ENCODE data around the gene MAPK1.

DNA sequence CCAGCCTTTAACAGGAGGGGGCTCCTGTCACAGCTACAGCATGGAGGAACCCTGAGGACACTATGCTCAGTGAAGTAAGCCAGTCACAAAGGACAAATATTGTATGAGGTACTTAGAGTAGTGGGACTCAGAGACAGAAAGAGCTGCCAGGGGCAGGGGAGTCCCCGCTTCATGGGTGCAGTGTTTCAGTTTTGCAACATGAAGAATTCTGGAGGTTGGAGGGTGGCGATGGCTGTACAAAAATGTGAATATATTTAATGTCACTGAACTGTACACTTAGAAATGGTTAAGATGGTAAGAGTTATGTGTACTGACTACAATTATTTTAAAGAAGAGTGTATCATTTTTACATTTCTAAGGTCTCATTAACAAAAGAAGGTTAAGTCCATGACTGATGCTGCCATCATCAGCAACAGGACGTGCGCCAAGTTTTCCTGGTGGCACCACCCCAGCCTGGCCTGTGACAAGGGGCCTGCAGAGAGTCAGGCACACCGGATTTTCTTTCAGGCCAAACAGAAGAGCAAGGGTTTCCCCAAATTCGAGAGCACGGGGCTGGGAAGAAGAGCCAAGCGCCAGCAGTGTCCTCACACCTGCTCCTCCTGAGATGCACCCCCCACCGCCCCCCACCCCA lies 153.9 kb downstream of the MAPK1 start:
- TF ChIP-seq GATA2 (IDR thresholded peaks at IDR 0.05; ENCODE audit: low read depth, low read length), result no peak
- TF ChIP-seq GATA3 (IDR thresholded peaks at IDR 0.05; ENCODE audit: low read depth, low read length), result no peak

Measured in SH-SY5Y (cell line).